GM21619 (cell line): ENCODE measurements around the gene WNT1.
A peak's percentile ranks its signal among the peaks of the same experiment; 100 is the strongest.

Experiments used
- ATAC-seq: cut with Tn5 transposase; IDR thresholded peaks from one replicate; pipeline ENCODE4 v1.9.1; 2021; ENCODE audit not compliant: unreplicated experiment

The WNT1 gene

DNA sequence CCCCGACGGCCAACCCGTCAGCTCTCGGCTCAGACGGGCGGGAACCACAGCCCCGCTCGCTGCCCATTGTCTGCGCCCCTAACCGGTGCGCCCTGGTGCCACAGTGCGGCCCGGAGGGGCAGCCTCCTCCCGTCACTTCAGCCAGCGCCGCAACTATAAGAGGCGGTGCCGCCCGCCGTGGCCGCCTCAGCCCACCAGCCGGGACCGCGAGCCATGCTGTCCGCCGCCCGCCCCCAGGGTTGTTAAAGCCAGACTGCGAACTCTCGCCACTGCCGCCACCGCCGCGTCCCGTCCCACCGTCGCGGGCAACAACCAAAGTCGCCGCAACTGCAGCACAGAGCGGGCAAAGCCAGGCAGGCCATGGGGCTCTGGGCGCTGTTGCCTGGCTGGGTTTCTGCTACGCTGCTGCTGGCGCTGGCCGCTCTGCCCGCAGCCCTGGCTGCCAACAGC, at the start of gene WNT1:
WNT1 (plus strand) TSS at position 32 of the 450 bp plus-strand sequence; CDS start at position 361, 329 bp downstream.
- ATAC-seq: no peak

DNA sequence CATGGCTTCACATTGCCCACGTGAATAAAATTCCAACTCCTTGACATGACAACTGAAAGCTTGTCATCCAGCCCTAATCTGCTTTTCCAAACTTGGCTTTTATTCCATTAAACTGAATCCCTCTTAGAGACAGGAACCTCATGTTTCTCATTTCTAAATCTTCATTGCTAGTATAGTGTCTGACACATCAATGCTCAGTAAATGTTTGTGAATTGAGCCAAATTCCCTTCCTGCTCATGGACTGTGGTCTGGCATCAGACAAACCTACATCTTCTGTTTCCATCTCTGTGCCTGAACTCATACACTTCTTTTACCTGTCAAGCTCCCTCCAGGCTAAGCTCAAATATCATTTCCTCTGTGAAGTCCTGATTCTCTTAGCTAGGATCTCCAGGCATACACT, 48.6 kb upstream of the WNT1 start:
- no peak for ATAC-seq

DNA sequence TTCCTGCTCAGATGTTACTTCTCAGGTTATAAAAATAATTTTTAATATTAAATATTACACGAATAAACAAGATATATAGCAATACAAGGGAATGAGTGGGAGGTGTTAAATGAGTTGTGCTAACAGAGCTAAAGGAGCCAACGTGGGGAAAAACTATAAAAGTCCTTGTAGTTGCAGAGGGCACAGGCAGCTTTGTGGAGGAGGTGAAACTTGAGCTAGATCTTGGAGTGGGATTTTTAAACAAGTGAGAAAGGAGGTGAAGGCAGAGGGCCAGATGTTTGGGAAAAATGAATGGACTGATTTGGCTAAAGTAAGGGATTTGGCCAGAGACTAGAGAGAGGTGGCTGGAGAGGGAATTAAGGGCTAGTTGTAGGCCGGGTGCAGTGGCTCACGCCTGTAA, 47.6 kb upstream of the WNT1 start:
- ATAC-seq: no peak

DNA sequence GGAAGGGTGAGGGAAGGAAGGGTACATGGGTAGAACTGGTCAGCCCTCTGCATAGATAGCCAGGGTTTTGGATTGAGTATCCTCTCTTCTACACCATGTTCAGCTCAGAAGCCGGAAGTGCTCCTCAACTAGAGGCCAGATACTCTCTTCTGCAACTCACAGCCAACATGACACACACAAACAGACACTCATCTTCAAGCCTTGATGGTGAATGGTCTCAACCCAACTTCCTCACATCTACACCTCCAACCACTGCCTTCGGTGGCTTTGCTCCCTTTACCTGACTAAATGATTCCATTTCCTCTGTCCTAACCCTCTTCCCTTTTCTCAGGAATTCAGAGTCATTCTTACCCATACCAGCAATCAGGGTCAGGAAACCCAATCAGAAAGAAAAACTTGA, 45.2 kb upstream of the WNT1 start:
- no peak for ATAC-seq

DNA sequence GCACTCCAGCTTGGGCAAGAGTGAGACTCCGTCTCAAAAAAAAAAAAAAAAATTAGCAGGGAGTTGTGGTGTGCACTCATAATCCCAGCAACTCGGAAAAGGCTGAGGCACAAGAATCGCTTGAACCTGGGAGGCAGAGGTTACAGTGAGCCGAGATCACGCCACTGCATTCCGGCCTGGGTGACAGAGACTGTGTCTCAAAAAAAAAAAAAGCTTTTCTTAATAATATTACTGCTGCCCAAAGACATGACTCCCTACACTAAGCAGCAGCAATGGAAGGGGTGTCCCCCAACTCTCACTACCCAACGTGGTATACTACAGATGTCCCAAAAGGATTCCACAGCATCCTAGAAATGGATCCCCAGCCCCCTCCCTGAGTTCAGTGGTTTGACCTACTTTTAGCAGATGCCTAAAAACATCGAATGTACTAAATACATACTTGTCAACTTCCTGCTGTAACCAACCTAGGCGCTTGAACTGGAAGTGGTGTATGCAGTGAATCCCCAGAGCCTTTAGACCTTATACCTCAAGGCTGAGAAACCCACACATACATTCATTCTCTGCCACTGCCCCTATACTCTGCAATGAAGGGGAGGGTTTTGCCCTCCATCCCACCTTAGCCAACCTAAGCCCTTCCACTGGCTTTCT, 44.3 kb upstream of the WNT1 start:
- ATAC-seq: no peak

DNA sequence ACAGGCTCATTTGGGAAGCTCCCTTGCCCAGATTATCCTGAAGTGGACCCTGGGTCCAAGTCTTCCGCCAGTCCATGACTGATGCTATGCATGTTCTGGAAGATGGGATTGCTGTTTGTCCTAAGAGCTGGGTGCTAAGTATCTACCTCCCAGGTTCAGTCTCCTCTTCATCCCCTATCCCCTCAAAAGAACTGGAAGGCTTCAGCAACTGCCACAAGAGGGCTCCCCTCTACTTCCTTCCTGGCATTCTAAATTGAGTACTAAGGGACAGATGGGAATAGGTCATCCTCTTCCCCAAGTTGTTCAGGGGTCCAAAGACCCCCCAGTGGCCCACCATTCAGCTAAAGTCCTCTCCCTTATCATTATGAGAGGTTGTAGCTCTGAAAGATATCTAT, 43.8 kb upstream of the WNT1 start:
- no peak for ATAC-seq

DNA sequence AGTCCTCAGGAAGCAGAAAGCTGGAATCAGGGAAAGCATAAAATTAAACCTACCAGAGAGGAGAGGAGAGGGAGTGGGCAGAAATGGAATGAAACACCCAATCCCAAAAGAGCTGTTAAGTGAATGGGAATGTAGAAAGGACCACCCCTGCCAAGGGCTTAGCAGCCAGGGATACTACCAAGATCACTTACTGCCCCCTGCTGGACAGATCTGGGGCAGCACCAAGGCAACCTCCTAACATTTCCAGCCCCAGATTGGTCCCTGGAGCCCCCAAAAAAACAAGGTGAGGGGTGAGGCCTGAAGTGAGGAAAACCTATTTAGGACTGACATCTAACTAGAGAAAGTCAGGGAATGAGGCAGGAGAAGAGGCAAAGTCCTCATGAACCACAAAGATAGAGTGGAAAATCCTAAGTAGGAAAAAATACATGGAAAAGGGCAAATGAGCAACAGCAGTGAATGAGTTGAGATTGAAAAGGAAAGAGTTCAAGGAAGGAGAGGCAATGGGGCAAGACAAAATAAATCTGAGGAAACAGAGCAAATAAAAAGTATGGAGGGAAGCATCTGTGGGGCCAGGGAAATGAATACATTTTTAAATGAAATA, 41.6 kb upstream of the WNT1 start:
- no peak for ATAC-seq

DNA sequence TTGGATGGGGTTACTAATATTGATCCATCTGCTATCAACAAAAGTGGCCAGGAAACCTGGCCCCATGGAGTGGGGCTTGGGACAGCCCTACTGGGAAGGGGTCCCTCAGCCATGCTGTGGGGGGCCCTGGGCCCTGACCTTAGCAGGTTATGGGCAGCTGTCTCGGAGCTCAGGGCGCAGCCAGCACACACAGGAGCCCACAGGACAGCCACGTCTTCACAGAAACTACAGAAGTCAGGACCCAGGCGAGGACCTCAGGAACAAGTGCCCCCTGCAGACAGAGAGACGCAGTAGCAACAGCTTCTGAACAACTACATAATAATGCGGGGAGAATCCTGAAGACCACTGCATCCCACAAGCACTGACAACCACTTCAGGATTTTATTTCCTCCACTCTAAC, 41.0 kb upstream of the WNT1 start:
- no peak for ATAC-seq

DNA sequence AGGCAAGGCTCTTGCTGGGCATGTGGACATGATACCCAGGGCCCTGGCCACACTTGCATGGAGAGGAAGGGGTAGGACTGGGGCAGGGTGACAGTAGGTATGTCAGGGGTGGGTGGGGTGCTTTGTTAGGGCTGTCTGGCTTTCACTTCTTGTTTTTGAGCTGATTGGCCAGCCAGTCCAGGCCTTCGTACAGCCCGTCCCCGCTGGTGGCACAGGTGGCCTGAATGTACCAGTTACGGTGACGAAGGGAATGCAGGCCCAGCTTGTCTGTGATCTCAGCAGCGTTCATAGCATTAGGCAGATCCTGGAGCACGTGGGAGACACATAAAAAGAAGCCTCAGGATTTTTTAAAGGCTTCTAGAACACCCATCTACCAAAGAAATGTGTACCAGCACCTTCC, 39.3 kb upstream of the WNT1 start:
- ATAC-seq: no peak

DNA sequence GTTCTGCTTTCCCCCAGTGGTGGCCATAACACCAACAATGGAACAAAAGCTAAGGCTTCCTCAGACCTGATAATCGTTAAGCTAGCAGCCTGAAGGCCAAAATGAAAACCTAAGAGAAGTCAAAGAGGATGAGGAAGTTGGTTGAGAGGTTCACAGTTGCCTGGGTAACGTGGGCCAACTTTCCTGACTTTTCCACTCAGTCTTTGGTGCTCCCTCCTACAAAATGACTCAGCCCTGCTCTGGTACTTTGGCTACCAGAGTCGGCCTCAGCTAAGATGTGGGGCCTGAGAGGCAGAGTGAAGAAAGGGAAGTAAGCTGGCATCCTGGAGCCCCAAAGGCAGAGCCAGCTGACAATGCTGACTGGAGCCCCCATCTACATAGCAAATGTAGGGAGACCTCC, 37.9 kb upstream of the WNT1 start:
- ATAC-seq: no peak

DNA sequence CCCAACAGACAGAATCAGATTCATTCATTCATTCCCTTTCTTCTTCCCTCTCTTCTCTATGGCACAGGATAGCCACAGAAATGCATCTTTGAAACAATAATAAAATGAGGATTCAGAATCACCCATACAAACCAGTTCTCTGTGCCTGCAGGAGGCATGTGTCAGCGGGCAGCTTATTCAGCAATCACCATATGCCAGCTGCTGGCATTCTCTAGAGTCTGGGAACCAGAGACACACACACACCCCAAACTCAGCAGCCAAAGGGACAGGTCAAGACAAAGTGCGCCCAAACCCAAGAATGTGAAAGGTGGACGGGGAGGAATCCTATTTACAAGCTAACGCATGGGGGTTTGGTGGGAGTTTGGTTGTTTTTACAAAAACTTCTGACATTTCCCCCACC, 34.9 kb upstream of the WNT1 start:
- no peak for ATAC-seq

DNA sequence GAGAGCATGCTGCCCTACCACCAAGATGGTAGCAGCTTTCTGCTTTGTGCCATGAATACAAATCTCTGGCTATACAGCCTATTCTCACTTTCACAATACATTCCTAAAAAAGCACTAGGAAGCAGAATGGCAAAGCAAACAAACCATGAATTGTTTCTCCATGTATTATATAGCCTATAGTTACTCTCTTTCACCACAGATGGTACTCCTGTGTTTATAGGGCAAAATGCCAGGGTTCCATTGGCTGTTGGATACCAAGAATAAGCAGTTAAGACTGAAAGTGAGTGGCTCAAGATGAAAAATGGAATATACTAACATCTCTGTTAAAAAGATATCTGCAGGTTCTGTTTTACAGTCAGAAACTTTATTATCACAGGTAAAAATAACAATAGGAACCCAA, 31.9 kb upstream of the WNT1 start:
- no peak for ATAC-seq

DNA sequence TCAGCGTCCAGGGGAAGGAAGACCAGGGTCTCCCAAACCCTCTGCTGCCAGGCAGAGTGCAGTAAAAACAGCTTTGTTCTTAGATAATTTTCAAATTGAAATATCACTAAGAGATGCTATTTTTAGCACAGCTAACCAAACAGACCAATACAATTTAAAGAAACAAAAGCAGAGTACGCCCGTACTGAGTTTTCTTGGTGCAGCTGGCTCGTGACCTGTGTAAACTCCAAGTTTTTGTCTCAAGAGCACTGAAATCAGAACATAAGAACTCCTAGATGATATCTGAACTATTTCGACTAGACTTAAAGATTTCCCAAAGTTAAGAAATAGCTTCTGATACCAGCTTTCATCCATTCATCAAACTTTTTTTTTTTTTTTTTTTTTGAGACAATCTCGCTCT, 31.2 kb upstream of the WNT1 start:
- ATAC-seq: no peak

DNA sequence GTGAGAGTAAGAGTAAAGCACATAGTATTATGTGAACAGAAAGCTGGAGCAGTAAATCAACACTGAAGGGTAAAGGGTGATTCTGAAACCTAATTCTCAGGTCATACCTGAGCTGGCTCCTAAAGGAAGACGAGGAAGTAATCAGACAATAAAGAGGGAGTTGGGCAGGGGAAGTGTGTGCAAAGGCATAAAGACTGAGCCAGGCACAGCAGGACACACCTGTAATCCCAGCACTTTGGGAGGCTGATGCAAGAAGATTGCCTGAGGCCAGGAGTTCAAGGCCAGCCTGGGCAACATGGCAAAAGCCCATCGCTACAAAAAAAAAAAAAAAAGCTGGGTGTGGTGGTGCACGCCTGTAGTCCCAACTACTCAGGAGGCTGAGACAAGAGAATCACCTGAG, 30.4 kb upstream of the WNT1 start:
- no peak for ATAC-seq

DNA sequence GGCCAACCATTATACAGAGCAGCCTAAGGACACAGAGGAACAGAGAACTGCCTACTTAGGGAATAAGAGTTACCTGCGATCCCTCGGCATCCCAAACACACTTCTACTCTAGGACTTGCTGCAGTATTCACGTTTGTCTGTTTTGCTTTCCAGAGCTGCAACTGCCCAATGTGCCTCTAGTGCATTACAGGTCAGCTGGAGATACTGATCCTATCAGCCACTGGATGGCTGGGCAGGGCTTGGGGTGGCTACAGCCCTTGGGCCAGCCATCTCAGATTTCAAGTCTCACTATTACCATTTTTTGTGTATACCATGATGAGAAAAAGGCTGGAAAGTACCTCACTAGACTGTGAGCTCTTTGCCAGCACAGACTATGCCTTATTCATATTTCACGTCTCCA, 25.4 kb upstream of the WNT1 start:
- no peak for ATAC-seq

DNA sequence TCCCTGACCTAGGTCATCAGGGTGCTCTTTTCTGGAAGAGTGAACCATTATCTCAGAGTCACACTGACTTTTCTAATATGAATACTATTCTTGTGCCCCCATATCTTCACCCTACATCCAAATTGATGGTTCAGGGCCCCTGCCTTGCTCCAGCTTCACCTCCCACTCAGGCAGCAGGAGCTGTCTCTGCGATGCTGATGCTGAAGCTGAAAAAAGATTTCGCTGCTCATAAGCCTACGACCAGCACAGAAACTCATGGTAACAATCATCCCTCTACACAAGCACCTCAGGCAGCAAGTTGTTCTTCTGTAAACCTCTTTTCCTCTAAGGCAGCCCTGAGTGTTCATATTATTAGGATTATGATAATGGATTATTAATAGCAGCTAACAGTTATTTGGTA, 24.1 kb upstream of the WNT1 start:
- ATAC-seq: no peak

DNA sequence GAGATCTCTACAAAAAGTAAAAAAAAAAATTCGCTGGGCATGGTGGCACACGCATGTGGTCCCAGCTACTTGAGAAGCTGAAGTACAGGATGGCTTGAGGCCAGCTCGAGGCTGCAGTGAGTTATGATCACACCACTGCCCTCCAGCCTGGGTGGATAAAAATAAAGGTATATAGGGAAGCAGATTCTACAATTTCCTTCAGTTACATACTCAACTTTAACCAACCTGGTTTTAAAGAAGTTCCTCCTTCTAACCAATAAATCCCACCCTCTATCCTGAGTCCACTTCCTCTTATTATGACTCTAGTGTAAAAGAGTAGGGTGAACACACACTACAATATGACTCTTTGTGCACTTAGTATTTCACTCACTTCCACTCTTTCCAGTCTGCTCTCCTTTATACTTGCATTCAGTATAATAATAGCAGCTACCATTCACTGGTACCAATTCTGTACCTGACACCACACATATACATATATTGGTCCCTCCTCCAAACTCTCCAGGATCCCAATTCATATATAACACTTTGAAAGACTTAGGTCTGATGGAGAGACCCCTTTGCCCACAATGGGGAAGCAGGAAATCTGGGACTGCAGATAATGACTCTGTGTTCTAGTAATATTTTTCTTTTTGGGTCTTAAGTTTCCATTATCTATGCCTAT, 23.2 kb upstream of the WNT1 start:
- ATAC-seq: no peak

DNA sequence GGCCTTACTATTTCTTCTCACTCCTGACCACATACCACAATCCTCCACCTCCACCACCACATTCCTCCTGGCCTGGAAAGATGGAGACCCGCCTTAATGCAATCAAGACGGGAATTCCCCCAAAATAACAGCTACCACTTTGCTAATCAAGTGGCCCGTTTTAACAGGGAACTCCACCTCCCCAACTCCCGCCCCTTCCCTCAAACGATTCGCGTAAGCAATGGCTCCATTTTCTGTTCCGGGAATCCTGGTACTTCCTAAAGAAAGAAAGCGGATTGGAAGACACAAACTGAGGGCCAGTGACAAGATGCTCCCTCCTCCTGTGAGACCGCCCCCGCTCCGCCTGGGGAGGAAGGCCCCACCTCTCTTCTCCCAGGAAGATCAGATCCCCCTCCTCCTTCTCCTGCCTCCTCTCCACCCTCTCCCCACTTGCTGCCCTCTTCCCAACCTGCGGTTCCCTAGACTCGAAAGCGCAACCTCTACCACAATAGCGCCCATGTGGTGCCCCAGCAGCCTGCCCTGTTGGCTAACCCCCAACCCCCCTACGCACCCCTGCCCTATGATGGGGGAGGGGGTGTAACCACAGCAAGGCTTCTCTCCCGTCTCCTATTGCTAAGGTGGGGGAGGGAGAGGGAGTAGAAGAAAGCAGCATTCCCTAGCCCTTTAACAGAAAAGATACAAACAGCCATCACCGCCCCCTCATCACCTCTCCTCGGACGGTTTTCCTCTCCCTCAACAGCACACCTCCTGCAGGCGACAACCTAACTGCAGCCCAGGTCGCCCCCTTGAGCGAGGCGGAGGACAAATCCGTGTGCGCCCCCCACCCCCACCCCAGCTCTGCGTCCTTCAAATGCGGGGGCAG, 21.6 kb upstream of the WNT1 start:
- ATAC-seq: no peak

DNA sequence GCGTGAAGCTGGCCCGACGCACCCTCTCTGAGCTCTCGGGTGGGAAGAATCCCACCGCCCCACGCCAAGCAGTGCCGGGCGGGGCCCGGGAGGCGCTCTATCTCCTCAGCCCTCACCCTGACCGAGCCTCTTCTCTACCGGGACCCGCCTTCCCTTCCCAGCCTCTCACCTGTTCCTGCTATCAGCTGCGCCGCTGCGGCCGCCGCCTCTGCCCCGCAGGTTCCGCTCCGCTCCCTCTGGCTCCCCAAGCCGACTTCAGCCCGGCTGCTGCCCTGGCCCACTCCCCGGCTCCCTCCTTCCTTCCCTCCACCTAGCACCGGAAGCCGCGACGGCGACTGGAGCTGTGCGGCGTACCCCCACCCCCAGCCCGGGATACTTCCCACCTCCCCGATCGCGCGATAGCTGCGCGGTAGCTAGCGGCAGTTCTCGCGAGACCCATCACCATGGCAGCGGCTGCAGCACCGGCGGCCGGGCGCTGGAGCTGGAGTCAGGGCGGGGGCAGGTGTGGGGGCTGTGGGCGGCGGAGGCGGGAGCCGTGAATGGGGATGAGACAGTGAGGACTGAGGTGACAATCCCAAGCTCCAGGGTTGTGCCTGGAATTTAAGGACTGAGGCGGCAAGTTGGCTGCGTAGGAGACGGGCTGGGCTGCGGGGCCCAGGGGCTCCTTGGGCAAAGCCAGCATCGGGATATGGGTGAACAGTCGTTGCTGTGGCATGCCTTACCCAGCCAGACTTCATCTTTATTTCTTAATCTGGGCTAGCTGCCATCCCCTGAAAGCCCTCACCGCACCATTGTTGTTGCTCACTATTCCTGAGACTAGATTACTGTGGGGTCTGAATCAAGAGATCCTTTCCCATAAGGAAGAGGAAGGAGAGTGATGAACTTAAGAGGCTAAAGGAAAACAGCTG, 20.7 kb upstream of the WNT1 start, which contains the start of gene ARF3:
ARF3 (minus strand) TSS at position 347 of the 908 bp plus-strand sequence. CDS start 16,392 bp downstream, outside the sequence.
- peak; percentile 88 for ATAC-seq

DNA sequence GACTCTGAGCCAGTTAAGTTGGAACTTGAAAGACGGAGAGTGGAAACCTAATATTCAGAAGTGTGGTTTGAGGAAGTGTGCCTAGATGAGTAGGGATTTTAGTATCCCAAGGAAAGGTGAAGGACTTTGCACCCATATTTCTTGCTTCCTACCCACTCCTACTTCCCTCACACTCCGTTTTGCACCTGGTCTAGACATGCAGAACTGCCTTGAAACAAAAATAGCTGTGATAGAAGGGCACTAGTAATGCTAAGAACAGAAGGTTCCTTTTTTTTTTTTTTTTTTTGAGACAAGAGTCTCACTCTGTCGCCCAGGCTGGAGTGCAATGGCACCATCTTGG, 20.1 kb upstream of the WNT1 start:
- ATAC-seq: no peak

DNA sequence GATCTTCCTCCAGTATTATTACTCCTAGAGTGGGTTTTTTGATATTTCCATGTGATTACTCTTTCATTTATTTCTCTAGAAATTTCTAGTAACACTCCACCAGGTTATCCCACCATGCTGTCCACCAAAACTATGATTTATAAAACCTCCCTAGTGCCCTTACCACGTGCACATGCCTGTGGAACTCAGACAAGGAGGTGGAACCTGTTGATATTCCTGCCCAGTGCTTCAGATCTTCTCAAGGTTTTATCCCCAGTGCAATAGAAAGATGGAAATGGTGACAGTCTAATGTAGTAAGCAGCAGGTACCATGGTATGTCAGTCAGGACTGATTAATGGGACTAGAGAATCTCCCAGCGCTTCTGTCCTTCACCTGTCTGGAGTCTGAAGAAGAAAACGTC, 17.3 kb upstream of the WNT1 start:
- ATAC-seq: no peak
